GM23338 (cell line): ENCODE measurements around the gene GCK.

Source experiments
- CTCF ChIP-seq, 2 experiments: fragments of 200-600 bp in 1 of 2; sonication (generic) in 1 of 2; conservative IDR thresholded peaks; 2 replicates each; pipeline versions ENCODE4 v1.5.1 to v1.6.1; 2016 to 2017; ENCODE audit warnings: antibody characterized with exemption in 2 of 2, low read depth in 2 of 2, mild to moderate bottlenecking in 2 of 2, moderate library complexity in 1 of 2
- EZH2 ChIP-seq: fragments of 200-600 bp; sonication (generic); IDR thresholded peaks from one replicate; pipeline ENCODE4 v1.8.0; 2017; ENCODE audit warnings: antibody characterized with exemption, mild to moderate bottlenecking, low read depth; ENCODE audit not compliant: unreplicated experiment
- POLR2AphosphoS5 ChIP-seq: IDR thresholded peaks from 2 replicates; pipeline ENCODE4 v1.6.1; 2016; ENCODE audit warnings: antibody characterized with exemption, low read depth
- ZNF462 ChIP-seq: fragments of 250-450 bp; sonication (Bioruptor Pico); IDR thresholded peaks from 2 replicates; pipeline ENCODE4 v1.5.0; 2020; ENCODE audit warnings: mild to moderate bottlenecking, moderate library complexity

- no peak for TF ChIP-seq CTCF (conservative IDR thresholded peaks at IDR 0.05; ENCODE audit: low read depth in 2 of 2)
- no peak for TF ChIP-seq EZH2
- TF ChIP-seq POLR2AphosphoS5 = no peak
- no peak for TF ChIP-seq ZNF462 (CRISPR knock-in tag)
These were observed 41.1 kb downstream of the GCK start for GRCh38 chr7:44148166-44148565.
